Panc1 (cell line): ENCODE data around the gene SHROOM2. TPM values are rescaled to one million over a fixed set of nuclear protein-coding genes. Genes with fewer than 3 reads are reported as not detected.

Experiments
- ATAC-seq: fragments of 200-7000 bp; cut with Tn5 transposase; 2 replicates; pipeline ENCODE4 v1.9.1; 2020; ENCODE audit warnings: mild to moderate bottlenecking, moderate library complexity
- BruUV-seq: library from RNA; stranded (reverse); fragments of 400-500 nt; replicated peaks from 2 replicates; lab custom pipeline; 2021; lab: Mats Ljungman, UMichigan
- CTCF ChIA-PET: fragments of 300-600 bp; sonication (Branson Sonifier 250); formaldehyde crosslinking; loops from one replicate; lab custom pipeline; 2022; ENCODE audit warnings: antibody characterized with exemption; lab: Charles Lee
- POLR2A ChIA-PET: fragments of 300-600 bp; sonication (Branson Sonifier 250); formaldehyde crosslinking; loops from one replicate; lab custom pipeline; 2022; ENCODE audit warnings: antibody characterized with exemption; lab: Charles Lee
- DNase-seq: peaks from one replicate; pipeline ENCODE4 v3.0.0-alpha.2; 2010; ENCODE audit warnings: low read depth, low spot score
- H3K27ac ChIP-seq: 2 replicates; pipeline ENCODE4 v1.5.1; 2011; ENCODE audit warnings: mild to moderate bottlenecking, low read length, inconsistent platforms
- H3K27me3 ChIP-seq: fragments of 200-500 bp; sonication (Bioruptor generic); 2 replicates; pipeline ENCODE4 v1.6.0; 2014; ENCODE audit warnings: low read length, inconsistent platforms; ENCODE audit not compliant: control insufficient read depth, insufficient read depth
- H3K36me3 ChIP-seq: fragments of 200-500 bp; sonication (Bioruptor generic); 2 replicates; pipeline ENCODE4 v1.5.1; 2014; ENCODE audit warnings: inconsistent platforms, mild to moderate bottlenecking, low read length, moderate library complexity; ENCODE audit not compliant: control insufficient read depth, insufficient read depth
- H3K4me1 ChIP-seq: 2 replicates; pipeline ENCODE4 v1.5.1; 2011; ENCODE audit warnings: inconsistent platforms, mild to moderate bottlenecking, low read length, moderate library complexity; ENCODE audit not compliant: control insufficient read depth, insufficient read depth
- H3K4me3 ChIP-seq, 2 experiments: 2 replicates each; pipeline ENCODE4 v1.5.1; 2011 to 2012; ENCODE audit warnings: low read depth in 2 of 2, low read length in 2 of 2, mild to moderate bottlenecking in 2 of 2, inconsistent platforms in 1 of 2, moderate library complexity in 1 of 2
- H3K9me3 ChIP-seq: fragments of 200-500 bp; sonication (Bioruptor generic); 2 replicates; pipeline ENCODE4 v1.5.1; 2014; ENCODE audit warnings: low read depth, mild to moderate bottlenecking, inconsistent platforms, low read length, moderate library complexity; ENCODE audit not compliant: control insufficient read depth, insufficient read depth
- CTCF ChIP-seq: fragments of 450-650 bp; IDR thresholded peaks from 2 replicates; pipeline ENCODE4 v1.5.1; 2017; ENCODE audit warnings: mild to moderate bottlenecking
- POLR2AphosphoS5 ChIP-seq: IDR thresholded peaks from 2 replicates; pipeline ENCODE4 v1.6.1; 2012; ENCODE audit warnings: mild to moderate bottlenecking, low read depth, low read length, moderate library complexity
- REST ChIP-seq, 2 experiments: IDR thresholded peaks; 2 replicates each; pipeline ENCODE4 v1.6.1; 2011 to 2012; ENCODE audit warnings: low read depth in 2 of 2, control low read depth in 1 of 2, low read length in 1 of 2, mild to moderate bottlenecking in 1 of 2, moderate library complexity in 1 of 2; ENCODE audit not compliant: insufficient read depth in 1 of 2
- SIN3A ChIP-seq: IDR thresholded peaks from 2 replicates; pipeline ENCODE4 v1.6.1; 2012; ENCODE audit warnings: low read depth, mild to moderate bottlenecking, low read length, moderate library complexity, borderline replicate concordance; ENCODE audit not compliant: insufficient read depth
- TCF7L2 ChIP-seq: IDR thresholded peaks from 2 replicates; pipeline ENCODE4 v1.6.1; 2011; ENCODE audit warnings: mild to moderate bottlenecking, low read depth, low read length, inconsistent platforms
- in situ Hi-C: cut with HindIII; loops from 2 replicates; pipeline ENCODE4 v1.10.0; 2016; ENCODE audit warnings: low sequenced_read_pairs, low pct_unique_long_range_greater_than_20kb
- intact Hi-C: fragments of 100-400 bp; cut with micrococcal nuclease; formaldehyde crosslinking; loops from one replicate; pipeline ENCODE4 v1.10.0; 2022; ENCODE audit not compliant: unreplicated experiment
- total RNA-seq: library from RNA; stranded (reverse); gene quantifications from one replicate; pipeline ENCODE4 v1.2.1, GENCODE V29; 2021; ENCODE audit not compliant: unreplicated experiment

The SHROOM2 gene
- total RNA-seq, 1 experiment from 2014 or later = 0.72 TPM

- Histone ChIP-seq H3K27me3 (no peaks in the 10 kb centered on the region), H3K27ac (no peak overlapping the region), H3K4me1 (no peaks in the 10 kb centered on the region), H3K36me3 (no peaks in the 10 kb centered on the region), H3K4me3 (no peak overlapping the region), H3K9me3 (no peaks in the 10 kb centered on the region)
- CTCF ChIA-PET = no interaction called here
- DNase-seq (no peak), ATAC-seq (no peak)
- no TSS peak for BruUV-seq
- TF ChIP-seq TCF7L2 (no peak), CTCF (no peak), REST (IDR thresholded peaks at IDR 0.05; ENCODE audit: insufficient read depth in 1 of 2, low read depth in 2 of 2, low read length in 1 of 2) (no peak), SIN3A (no peak), POLR2AphosphoS5 (no peak)
- in situ Hi-C loops = no loop called here
- POLR2A ChIA-PET = no interaction called here
- intact Hi-C loops = no loop called here
Measured at GRCh38 chrX:9794495-9794894, 8.3 kb downstream of the SHROOM2 start.

- TF ChIP-seq POLR2AphosphoS5 (no peak), TCF7L2 (no peak), REST (IDR thresholded peaks at IDR 0.05; ENCODE audit: insufficient read depth in 1 of 2, low read depth in 2 of 2, low read length in 1 of 2) (no peak), CTCF (no peak), SIN3A (no peak)
- intact Hi-C loops (no loop called here), in situ Hi-C loops (no loop called here)
- POLR2A ChIA-PET = no interaction called here
- DNase-seq = no peak
- H3K9me3 ChIP-seq = no peaks in the 10 kb centered on the region
- H3K4me3 ChIP-seq = no peak overlapping the region
- H3K27ac ChIP-seq = no peak overlapping the region
- no peaks in the 10 kb centered on the region for H3K27me3 ChIP-seq
- BruUV-seq = no TSS peak
- CTCF ChIA-PET = no interaction called here
- no peaks in the 10 kb centered on the region for H3K4me1 ChIP-seq
- no peaks in the 10 kb centered on the region for H3K36me3 ChIP-seq
- no peak for ATAC-seq
Measured at GRCh38 chrX:9797384-9798360, 11.4 kb downstream of the SHROOM2 start.
